ENCODE measurements around the gene SPPL3. TPM values are rescaled to one million over a fixed set of nuclear protein-coding genes. Genes with fewer than 3 reads are reported as not detected.

The SPPL3 gene
- total and polyA plus RNA-seq, 4 donors, result 7.4 to 12.6 (median 8.7) TPM

DNA sequence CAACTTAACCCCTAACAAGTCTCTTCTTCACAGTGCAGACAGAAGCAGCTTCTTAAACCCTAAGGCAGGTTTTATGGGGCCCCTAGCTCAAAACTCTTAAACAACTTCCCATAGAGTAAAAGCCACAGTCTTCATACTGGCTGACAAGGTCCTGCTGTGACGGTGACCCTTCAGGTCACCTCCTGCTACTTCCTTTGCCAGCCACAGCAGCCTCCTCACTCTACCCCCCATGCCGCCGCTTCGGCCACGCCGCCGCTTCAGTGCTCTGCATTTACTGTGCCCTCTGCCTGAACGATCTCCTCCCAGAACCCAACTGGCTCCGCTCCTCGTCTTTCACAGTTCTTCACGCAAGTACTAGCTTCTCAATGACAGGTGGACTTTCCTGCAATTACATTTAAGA lies 133.1 kb downstream of the SPPL3 start:
- Histone ChIP-seq H3K27me3 (ENCODE audit: control insufficient read depth in 4 of 4, insufficient read depth in 4 of 4, low read length in 3 of 4) (no peaks in the 10 kb centered on the region), H3K9ac (ENCODE audit: low read depth in 1 of 2, low read length in 2 of 2) (no peak overlapping the region), H3K27ac (ENCODE audit: low read depth in 1 of 2, low read length in 2 of 2) (no peak overlapping the region), H3K4me3 (ENCODE audit: low read depth in 1 of 3, low read length in 3 of 3) (no peak overlapping the region), H3K9me3 (ENCODE audit: control insufficient read depth in 4 of 4, low read length in 3 of 4) (no peaks in the 10 kb centered on the region), H3K4me1 (ENCODE audit: control insufficient read depth in 4 of 4, insufficient read depth in 4 of 4, low read length in 3 of 4) (no peaks in the 10 kb centered on the region), H3K36me3 (ENCODE audit: control insufficient read depth in 4 of 4, insufficient read depth in 3 of 4, low read depth in 1 of 4, low read length in 3 of 4) (peaks cover 12 to 37% (median 29%) of the 10 kb centered on the region in 4 donors)
- TF ChIP-seq RAD21 (IDR thresholded peaks at IDR 0.05) (no peak), NR2F2 (IDR thresholded peaks at IDR 0.05) (no peak), ATF3 (IDR thresholded peaks at IDR 0.05) (no peak)
- TF ChIP-seq, protein P1, sequence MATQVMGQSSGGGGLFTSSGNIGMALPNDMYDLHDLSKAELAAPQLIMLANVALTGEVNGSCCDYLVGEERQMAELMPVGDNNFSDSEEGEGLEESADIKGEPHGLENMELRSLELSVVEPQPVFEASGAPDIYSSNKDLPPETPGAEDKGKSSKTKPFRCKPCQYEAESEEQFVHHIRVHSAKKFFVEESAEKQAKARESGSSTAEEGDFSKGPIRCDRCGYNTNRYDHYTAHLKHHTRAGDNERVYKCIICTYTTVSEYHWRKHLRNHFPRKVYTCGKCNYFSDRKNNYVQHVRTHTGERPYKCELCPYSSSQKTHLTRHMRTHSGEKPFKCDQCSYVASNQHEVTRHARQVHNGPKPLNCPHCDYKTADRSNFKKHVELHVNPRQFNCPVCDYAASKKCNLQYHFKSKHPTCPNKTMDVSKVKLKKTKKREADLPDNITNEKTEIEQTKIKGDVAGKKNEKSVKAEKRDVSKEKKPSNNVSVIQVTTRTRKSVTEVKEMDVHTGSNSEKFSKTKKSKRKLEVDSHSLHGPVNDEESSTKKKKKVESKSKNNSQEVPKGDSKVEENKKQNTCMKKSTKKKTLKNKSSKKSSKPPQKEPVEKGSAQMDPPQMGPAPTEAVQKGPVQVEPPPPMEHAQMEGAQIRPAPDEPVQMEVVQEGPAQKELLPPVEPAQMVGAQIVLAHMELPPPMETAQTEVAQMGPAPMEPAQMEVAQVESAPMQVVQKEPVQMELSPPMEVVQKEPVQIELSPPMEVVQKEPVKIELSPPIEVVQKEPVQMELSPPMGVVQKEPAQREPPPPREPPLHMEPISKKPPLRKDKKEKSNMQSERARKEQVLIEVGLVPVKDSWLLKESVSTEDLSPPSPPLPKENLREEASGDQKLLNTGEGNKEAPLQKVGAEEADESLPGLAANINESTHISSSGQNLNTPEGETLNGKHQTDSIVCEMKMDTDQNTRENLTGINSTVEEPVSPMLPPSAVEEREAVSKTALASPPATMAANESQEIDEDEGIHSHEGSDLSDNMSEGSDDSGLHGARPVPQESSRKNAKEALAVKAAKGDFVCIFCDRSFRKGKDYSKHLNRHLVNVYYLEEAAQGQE (IDR thresholded peaks at IDR 0.05), result no peak
- TF ChIP-seq, protein P2, sequence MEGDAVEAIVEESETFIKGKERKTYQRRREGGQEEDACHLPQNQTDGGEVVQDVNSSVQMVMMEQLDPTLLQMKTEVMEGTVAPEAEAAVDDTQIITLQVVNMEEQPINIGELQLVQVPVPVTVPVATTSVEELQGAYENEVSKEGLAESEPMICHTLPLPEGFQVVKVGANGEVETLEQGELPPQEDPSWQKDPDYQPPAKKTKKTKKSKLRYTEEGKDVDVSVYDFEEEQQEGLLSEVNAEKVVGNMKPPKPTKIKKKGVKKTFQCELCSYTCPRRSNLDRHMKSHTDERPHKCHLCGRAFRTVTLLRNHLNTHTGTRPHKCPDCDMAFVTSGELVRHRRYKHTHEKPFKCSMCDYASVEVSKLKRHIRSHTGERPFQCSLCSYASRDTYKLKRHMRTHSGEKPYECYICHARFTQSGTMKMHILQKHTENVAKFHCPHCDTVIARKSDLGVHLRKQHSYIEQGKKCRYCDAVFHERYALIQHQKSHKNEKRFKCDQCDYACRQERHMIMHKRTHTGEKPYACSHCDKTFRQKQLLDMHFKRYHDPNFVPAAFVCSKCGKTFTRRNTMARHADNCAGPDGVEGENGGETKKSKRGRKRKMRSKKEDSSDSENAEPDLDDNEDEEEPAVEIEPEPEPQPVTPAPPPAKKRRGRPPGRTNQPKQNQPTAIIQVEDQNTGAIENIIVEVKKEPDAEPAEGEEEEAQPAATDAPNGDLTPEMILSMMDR (IDR thresholded peaks at IDR 0.05; ENCODE audit: low read depth, low read length, missing input control), result no peak
- WGBS, result 94% methylated on average over 11 of the region's 11 CpGs
- no peak for DNase-seq (ENCODE audit: low spot score)

GRCh38 chr12:120767071-120768024 lies 136.8 kb downstream of the SPPL3 start:
- H3K4me1 ChIP-seq (ENCODE audit: control insufficient read depth in 4 of 4, insufficient read depth in 4 of 4, low read length in 3 of 4), result no peaks in the 10 kb centered on the region
- no peaks in the 10 kb centered on the region for H3K9me3 ChIP-seq (ENCODE audit: control insufficient read depth in 4 of 4, low read length in 3 of 4)
- peaks cover 19 to 58% (median 35%) of the 10 kb centered on the region in 4 donors for H3K36me3 ChIP-seq (ENCODE audit: control insufficient read depth in 4 of 4, insufficient read depth in 3 of 4, low read depth in 1 of 4, low read length in 3 of 4)
- WGBS, result 92% methylated on average over 11 of the region's 11 CpGs
- no peak overlapping the region for H3K9ac ChIP-seq (ENCODE audit: low read depth in 1 of 2, low read length in 2 of 2)
- TF ChIP-seq, protein P1 (IDR thresholded peaks at IDR 0.05), result no peak
- TF ChIP-seq RXRA (IDR thresholded peaks at IDR 0.05), result no peak
- no peak for TF ChIP-seq RAD21 (IDR thresholded peaks at IDR 0.05)
- no peak for TF ChIP-seq GABPA (IDR thresholded peaks at IDR 0.05 in 1 of 2, conservative IDR thresholded peaks at IDR 0.05 in 1 of 2)
- no peak for TF ChIP-seq JUND (IDR thresholded peaks at IDR 0.05)
- no peak for TF ChIP-seq YY1 (IDR thresholded peaks at IDR 0.05)
- no peak for TF ChIP-seq NR2F2 (IDR thresholded peaks at IDR 0.05)
- TF ChIP-seq SP1 (IDR thresholded peaks at IDR 0.05), result no peak
- no peak for TF ChIP-seq FOXA1 (IDR thresholded peaks at IDR 0.05)
- TF ChIP-seq, protein P2 (IDR thresholded peaks at IDR 0.05; ENCODE audit: low read depth, low read length, missing input control), result no peak
- no peak for TF ChIP-seq HNF4A (conservative IDR thresholded peaks at IDR 0.05)
- TF ChIP-seq HNF4G (IDR thresholded peaks at IDR 0.05), result no peak
- TF ChIP-seq, protein P3, sequence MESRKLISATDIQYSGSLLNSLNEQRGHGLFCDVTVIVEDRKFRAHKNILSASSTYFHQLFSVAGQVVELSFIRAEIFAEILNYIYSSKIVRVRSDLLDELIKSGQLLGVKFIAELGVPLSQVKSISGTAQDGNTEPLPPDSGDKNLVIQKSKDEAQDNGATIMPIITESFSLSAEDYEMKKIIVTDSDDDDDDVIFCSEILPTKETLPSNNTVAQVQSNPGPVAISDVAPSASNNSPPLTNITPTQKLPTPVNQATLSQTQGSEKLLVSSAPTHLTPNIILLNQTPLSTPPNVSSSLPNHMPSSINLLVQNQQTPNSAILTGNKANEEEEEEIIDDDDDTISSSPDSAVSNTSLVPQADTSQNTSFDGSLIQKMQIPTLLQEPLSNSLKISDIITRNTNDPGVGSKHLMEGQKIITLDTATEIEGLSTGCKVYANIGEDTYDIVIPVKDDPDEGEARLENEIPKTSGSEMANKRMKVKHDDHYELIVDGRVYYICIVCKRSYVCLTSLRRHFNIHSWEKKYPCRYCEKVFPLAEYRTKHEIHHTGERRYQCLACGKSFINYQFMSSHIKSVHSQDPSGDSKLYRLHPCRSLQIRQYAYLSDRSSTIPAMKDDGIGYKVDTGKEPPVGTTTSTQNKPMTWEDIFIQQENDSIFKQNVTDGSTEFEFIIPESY (IDR thresholded peaks at IDR 0.05), result no peak
- H3K4me3 ChIP-seq (ENCODE audit: low read depth in 1 of 3, low read length in 3 of 3), result no peak overlapping the region
- H3K27me3 ChIP-seq (ENCODE audit: control insufficient read depth in 4 of 4, insufficient read depth in 4 of 4, low read length in 3 of 4), result no peaks in the 10 kb centered on the region
- DNase-seq (ENCODE audit: low spot score), result no peak
- H3K27ac ChIP-seq (ENCODE audit: low read depth in 1 of 2, low read length in 2 of 2), result no peak overlapping the region

All from liver (tissue), 9 donors.